ENCODE data around the gene C16orf92.

DNA sequence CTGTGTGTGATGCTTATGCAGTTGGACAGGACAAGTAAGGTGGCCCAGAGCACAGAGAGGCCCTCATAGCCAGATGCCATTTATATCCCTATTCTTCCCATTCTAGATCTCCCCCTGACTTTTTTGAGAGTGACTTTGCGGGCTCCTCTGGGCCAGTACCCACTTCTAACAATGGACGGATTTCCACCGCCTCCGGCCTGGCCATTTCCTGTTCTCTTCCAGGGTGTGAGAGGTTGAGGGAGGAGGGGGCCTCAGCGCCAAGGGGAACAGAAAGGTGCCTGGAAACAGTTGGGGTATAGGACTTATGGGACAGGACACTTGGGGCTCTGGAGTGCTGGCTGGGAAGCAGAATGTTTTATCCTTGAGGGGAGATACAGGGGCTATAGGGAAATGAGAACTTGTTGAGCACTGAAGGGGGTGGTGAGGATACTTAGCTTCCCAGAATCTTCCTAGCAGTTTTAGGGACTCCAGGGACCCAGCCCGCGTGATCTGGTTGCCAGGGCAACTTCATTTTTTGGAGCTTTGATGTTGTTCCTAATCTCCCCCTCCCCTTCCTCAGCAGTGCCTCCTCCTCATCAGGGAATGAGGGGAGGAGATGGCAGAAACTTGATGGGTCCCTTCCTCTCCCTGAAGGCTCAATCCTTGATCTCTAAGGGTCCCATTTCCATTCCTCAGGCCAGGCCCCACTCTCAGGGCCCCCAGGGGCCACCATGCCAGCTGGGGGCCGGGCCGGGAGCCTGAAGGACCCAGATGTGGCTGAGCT, 45.8 kb upstream of the C16orf92 start:
- TF ChIP-seq, protein P1, sequence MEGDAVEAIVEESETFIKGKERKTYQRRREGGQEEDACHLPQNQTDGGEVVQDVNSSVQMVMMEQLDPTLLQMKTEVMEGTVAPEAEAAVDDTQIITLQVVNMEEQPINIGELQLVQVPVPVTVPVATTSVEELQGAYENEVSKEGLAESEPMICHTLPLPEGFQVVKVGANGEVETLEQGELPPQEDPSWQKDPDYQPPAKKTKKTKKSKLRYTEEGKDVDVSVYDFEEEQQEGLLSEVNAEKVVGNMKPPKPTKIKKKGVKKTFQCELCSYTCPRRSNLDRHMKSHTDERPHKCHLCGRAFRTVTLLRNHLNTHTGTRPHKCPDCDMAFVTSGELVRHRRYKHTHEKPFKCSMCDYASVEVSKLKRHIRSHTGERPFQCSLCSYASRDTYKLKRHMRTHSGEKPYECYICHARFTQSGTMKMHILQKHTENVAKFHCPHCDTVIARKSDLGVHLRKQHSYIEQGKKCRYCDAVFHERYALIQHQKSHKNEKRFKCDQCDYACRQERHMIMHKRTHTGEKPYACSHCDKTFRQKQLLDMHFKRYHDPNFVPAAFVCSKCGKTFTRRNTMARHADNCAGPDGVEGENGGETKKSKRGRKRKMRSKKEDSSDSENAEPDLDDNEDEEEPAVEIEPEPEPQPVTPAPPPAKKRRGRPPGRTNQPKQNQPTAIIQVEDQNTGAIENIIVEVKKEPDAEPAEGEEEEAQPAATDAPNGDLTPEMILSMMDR (IDR thresholded peaks at IDR 0.05) = no peak
- no peak for TF ChIP-seq TCF7L2 (IDR thresholded peaks at IDR 0.05; ENCODE audit: low read depth, low read length)
- no peak for TF ChIP-seq POLR2AphosphoS5 (IDR thresholded peaks at IDR 0.05; ENCODE audit: low read depth, low read length)
